Activated T-helper 1 cell treated with Interleukin-2 at 50 U/mL for 16 hours (primary cell): Measurements from ENCODE around the gene IL5.

ENCODE experiments used
- DNase-seq: peaks from one replicate; pipeline ENCODE4 v3.0.0-alpha.2; 2020; ENCODE audit warnings: low read depth

IL5 gene

GRCh38 chr5:132498686-132499271, 44.5 kb downstream of the IL5 start:
- DNase-seq, result no peak

GRCh38 chr5:132498152-132498551, 45.2 kb downstream of the IL5 start:
- DNase-seq, result no peak

- DNase-seq, result no peak
Observed at GRCh38 chr5:132497488-132497997, 45.8 kb downstream of the IL5 start.

- DNase-seq, result peak; percentile 33
Observed at GRCh38 chr5:132496631-132497487, 46.5 kb downstream of the IL5 start.

- DNase-seq, result peak; percentile 79
Observed at GRCh38 chr5:132496191-132496630, 47.1 kb downstream of the IL5 start.

GRCh38 chr5:132495667-132496190, 47.6 kb downstream of the IL5 start:
- peak; percentile 43 for DNase-seq

GRCh38 chr5:132493821-132494220, 49.5 kb downstream of the IL5 start:
- DNase-seq, result no peak

GRCh38 chr5:132493241-132493640, 50.1 kb downstream of the IL5 start:
- DNase-seq, result no peak

GRCh38 chr5:132492386-132493125, 50.8 kb downstream of the IL5 start:
- DNase-seq, result no peak
